Thyroid gland (tissue), 4 donors: ENCODE measurements around the gene ATP9B.

ENCODE experiments used
- CTCF ChIP-seq, 6 experiments: fragments of 200-600 bp in 3 of 6; fragments of 450-650 bp in 3 of 6; sonication (generic) in 3 of 6; IDR thresholded peaks; one replicate each; pipeline ENCODE4 v1.5.1; 2016 to 2019; ENCODE audit warnings: antibody characterized with exemption in 6 of 6, mild to moderate bottlenecking in 2 of 6, inconsistent platforms in 1 of 6, moderate library complexity in 1 of 6
- POLR2A ChIP-seq, 2 donors: fragments of 450-650 bp; IDR thresholded peaks; one replicate each; pipeline ENCODE4 v1.6.1; 2017; ENCODE audit warnings: antibody characterized with exemption in 2 of 2, mild to moderate bottlenecking in 2 of 2, moderate library complexity in 1 of 2

- TF ChIP-seq CTCF (IDR thresholded peaks at IDR 0.05): no peak
- TF ChIP-seq POLR2A (IDR thresholded peaks at IDR 0.05): no peak
Measured at GRCh38 chr18:79211844-79212243, 142.7 kb downstream of the ATP9B start.
